Cerebellar nuclear complex (tissue), 1 donor: ENCODE results near the gene PCDH15.

Source experiments
- DNase-seq, 2 experiments: peaks; one replicate each; lab custom pipeline; 2025; lab: John Stamatoyannopoulos, UW

The PCDH15 gene

GRCh38 chr10:54708021-54708420 is 93.0 kb downstream of the PCDH15 start:
- DNase-seq, result no peak

GRCh38 chr10:54702583-54703485 is 98.2 kb downstream of the PCDH15 start:
- no peak for DNase-seq

GRCh38 chr10:54691331-54691730 is 109.7 kb downstream of the PCDH15 start:
- DNase-seq, result no peak

GRCh38 chr10:54682554-54682953 is 118.5 kb downstream of the PCDH15 start:
- DNase-seq, result no peak

- DNase-seq, result no peak
Measured at GRCh38 chr10:54681136-54681535, 119.9 kb downstream of the PCDH15 start.

- no peak for DNase-seq
Measured at GRCh38 chr10:54667136-54667535, 133.9 kb downstream of the PCDH15 start.

- no peak for DNase-seq
Measured at GRCh38 chr10:54666192-54666591, 134.8 kb downstream of the PCDH15 start.

- DNase-seq, result no peak
Measured at GRCh38 chr10:54665095-54665494, 135.9 kb downstream of the PCDH15 start.

GRCh38 chr10:54660397-54660796 is 140.6 kb downstream of the PCDH15 start:
- DNase-seq, result no peak

- no peak for DNase-seq
Measured at GRCh38 chr10:54656643-54657042, 144.4 kb downstream of the PCDH15 start.

- no peak for DNase-seq
Measured at GRCh38 chr10:54653518-54653917, 147.5 kb downstream of the PCDH15 start.

- DNase-seq, result no peak
Measured at GRCh38 chr10:54650547-54650946, 150.5 kb downstream of the PCDH15 start.

- no peak for DNase-seq
Measured at GRCh38 chr10:54622017-54622416, 179.0 kb downstream of the PCDH15 start.

GRCh38 chr10:54620352-54620751 is 180.7 kb downstream of the PCDH15 start:
- no peak for DNase-seq

GRCh38 chr10:54614072-54614471 is 187.0 kb downstream of the PCDH15 start:
- DNase-seq, result no peak

GRCh38 chr10:54613162-54613561 is 187.9 kb downstream of the PCDH15 start:
- no peak for DNase-seq

- no peak for DNase-seq
Measured at GRCh38 chr10:54609423-54609822, 191.6 kb downstream of the PCDH15 start.

GRCh38 chr10:54607983-54608382 is 193.0 kb downstream of the PCDH15 start:
- no peak for DNase-seq

GRCh38 chr10:54594289-54594688 is 206.7 kb downstream of the PCDH15 start:
- DNase-seq, result no peak

- no peak for DNase-seq
Measured at GRCh38 chr10:54587971-54588370, 213.1 kb downstream of the PCDH15 start.

GRCh38 chr10:54585572-54585971 is 215.5 kb downstream of the PCDH15 start:
- no peak for DNase-seq

GRCh38 chr10:54577682-54578081 is 223.3 kb downstream of the PCDH15 start:
- DNase-seq, result no peak

GRCh38 chr10:54576541-54576940 is 224.5 kb downstream of the PCDH15 start:
- no peak for DNase-seq

GRCh38 chr10:54559498-54559897 is 241.5 kb downstream of the PCDH15 start:
- no peak for DNase-seq
